ENCODE results near the gene NUDT22.

The NUDT22 gene

GRCh38 chr11:64256300-64256699 is 30.2 kb downstream of the NUDT22 start:
- ATAC-seq, result no peak
- no peak for TF ChIP-seq POU6F1 (CRISPR knock-in tag; IDR thresholded peaks at IDR 0.05; ENCODE audit: borderline replicate concordance, low read depth)

GRCh38 chr11:64258356-64258755 is 32.3 kb downstream of the NUDT22 start:
- no peak for ATAC-seq
- TF ChIP-seq ZNF565 (CRISPR knock-in tag; conservative IDR thresholded peaks at IDR 0.05; ENCODE audit: low read depth) (no peak), RARB (CRISPR knock-in tag; IDR thresholded peaks at IDR 0.05) (no peak), ARNTL (CRISPR knock-in tag; IDR thresholded peaks at IDR 0.05; ENCODE audit: borderline replicate concordance, low read depth) (no peak), GLIS3 (CRISPR knock-in tag; IDR thresholded peaks at IDR 0.05) (no peak), ZFP30 (CRISPR knock-in tag; IDR thresholded peaks at IDR 0.05) (no peak), ZC3H10 (CRISPR knock-in tag; IDR thresholded peaks at IDR 0.05) (no peak), SNAI2 (CRISPR knock-in tag; IDR thresholded peaks at IDR 0.05) (no peak), TOX (CRISPR knock-in tag; IDR thresholded peaks at IDR 0.05; ENCODE audit: borderline replicate concordance) (no peak), TSHZ2 (CRISPR knock-in tag; IDR thresholded peaks at IDR 0.05) (no peak), ZNF8 (CRISPR knock-in tag; IDR thresholded peaks at IDR 0.05) (no peak), ZNF70 (CRISPR knock-in tag; IDR thresholded peaks at IDR 0.05) (no peak), PATZ1 (CRISPR knock-in tag; IDR thresholded peaks at IDR 0.05; ENCODE audit: borderline replicate concordance) (no peak), CSDC2 (CRISPR knock-in tag; IDR thresholded peaks at IDR 0.05) (no peak), POU6F1 (CRISPR knock-in tag; IDR thresholded peaks at IDR 0.05; ENCODE audit: borderline replicate concordance, low read depth) (no peak)

GRCh38 chr11:64258946-64259532 is 33.0 kb downstream of the NUDT22 start:
- no peak for ATAC-seq
- no peak for TF ChIP-seq SNAI2 (CRISPR knock-in tag; IDR thresholded peaks at IDR 0.05)
- no peak for TF ChIP-seq POU6F1 (CRISPR knock-in tag; IDR thresholded peaks at IDR 0.05; ENCODE audit: borderline replicate concordance, low read depth)
- no peak for TF ChIP-seq CREB5 (CRISPR knock-in tag; IDR thresholded peaks at IDR 0.05; ENCODE audit: low read depth)
- no peak for TF ChIP-seq TOX (CRISPR knock-in tag; IDR thresholded peaks at IDR 0.05; ENCODE audit: borderline replicate concordance)
- TF ChIP-seq GLIS3 (CRISPR knock-in tag; IDR thresholded peaks at IDR 0.05), result no peak
- TF ChIP-seq TSHZ2 (CRISPR knock-in tag; IDR thresholded peaks at IDR 0.05), result no peak
- TF ChIP-seq ZC3H10 (CRISPR knock-in tag; IDR thresholded peaks at IDR 0.05), result no peak
- TF ChIP-seq PPARA (CRISPR knock-in tag; IDR thresholded peaks at IDR 0.05; ENCODE audit: borderline replicate concordance), result no peak

Measured in SK-N-SH treated with all-trans-retinoic acid at 6 μM for 48 hours (cell line).